Mononuclear cell (primary cell): Measurements from ENCODE around the gene YIF1B. TPM values are rescaled to one million over a fixed set of nuclear protein-coding genes. Genes with fewer than 3 reads are reported as not detected.

ENCODE experiments used
- H3K27me3 ChIP-seq: 2 replicates; pipeline ENCODE4 v1.6.0; 2011; ENCODE audit warnings: low read length, control low read depth; ENCODE audit not compliant: insufficient read depth
- H3K4me1 ChIP-seq: 2 replicates; pipeline ENCODE4 v1.5.1; 2011; ENCODE audit warnings: mild to moderate bottlenecking, low read length, control low read depth; ENCODE audit not compliant: insufficient read depth
- H3K4me3 ChIP-seq: 2 replicates; pipeline ENCODE4 v1.5.1; 2011; ENCODE audit warnings: mild to moderate bottlenecking, low read length, moderate library complexity
- H3K9me3 ChIP-seq: 2 replicates; pipeline ENCODE4 v1.5.1; 2011; ENCODE audit warnings: low read depth, mild to moderate bottlenecking, control low read depth, low read length
- total RNA-seq: library from RNA; depleted of rRNA; stranded (reverse); fragments of >200 nt; gene quantifications from one replicate; pipeline ENCODE4 v1.2.3, GENCODE V29; 2012

YIF1B gene
- total RNA-seq, 1 donor, result 27.4 TPM

- Histone ChIP-seq H3K27me3 (no peaks in the 10 kb centered on the region), H3K9me3 (no peaks in the 10 kb centered on the region), H3K4me3 (no peak overlapping the region), H3K4me1 (no peaks in the 10 kb centered on the region)
These were observed 37.6 kb downstream of the YIF1B start for GRCh38 chr19:38277969-38278680.

GRCh38 chr19:38277549-38277948 lies 38.2 kb downstream of the YIF1B start:
- Histone ChIP-seq H3K9me3 (no peaks in the 10 kb centered on the region), H3K27me3 (no peaks in the 10 kb centered on the region), H3K4me1 (no peaks in the 10 kb centered on the region), H3K4me3 (no peak overlapping the region)

GRCh38 chr19:38276942-38277517 lies 38.7 kb downstream of the YIF1B start:
- H3K4me3 ChIP-seq, result no peak overlapping the region
- H3K27me3 ChIP-seq, result no peaks in the 10 kb centered on the region
- H3K4me1 ChIP-seq, result no peaks in the 10 kb centered on the region
- H3K9me3 ChIP-seq, result no peaks in the 10 kb centered on the region

GRCh38 chr19:38274739-38275138 lies 41.0 kb downstream of the YIF1B start:
- Histone ChIP-seq H3K4me3 (no peak overlapping the region), H3K27me3 (no peaks in the 10 kb centered on the region), H3K9me3 (no peaks in the 10 kb centered on the region), H3K4me1 (no peaks in the 10 kb centered on the region)

DNA sequence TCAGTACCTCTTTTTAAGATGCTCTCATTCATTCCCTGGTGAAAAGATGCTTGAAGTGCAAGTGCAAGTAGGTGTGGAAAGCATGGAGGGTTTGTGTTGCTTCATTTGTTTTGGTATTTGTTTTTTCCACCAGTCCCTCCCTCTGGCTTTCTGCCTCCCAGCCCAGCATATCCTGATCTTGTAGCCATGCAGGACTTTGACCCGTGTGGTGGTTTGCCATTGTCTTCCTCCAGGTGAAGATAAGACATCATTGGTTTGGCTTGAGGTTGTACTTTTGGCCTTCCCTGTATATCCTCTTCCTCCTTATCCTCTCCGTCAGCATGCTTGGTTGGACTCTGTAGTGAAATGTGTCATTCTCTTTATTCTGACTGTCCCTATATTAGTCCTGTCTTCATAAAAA lies 42.2 kb downstream of the YIF1B start:
- no peaks in the 10 kb centered on the region for H3K4me1 ChIP-seq
- no peaks in the 10 kb centered on the region for H3K9me3 ChIP-seq

GRCh38 chr19:38270587-38271167 lies 45.1 kb downstream of the YIF1B start:
- Histone ChIP-seq H3K9me3 (no peaks in the 10 kb centered on the region), H3K27me3 (no peaks in the 10 kb centered on the region), H3K4me3 (no peak overlapping the region), H3K4me1 (peaks cover 16% of the 10 kb centered on the region)

More for the DNA sequence above, 42.2 kb downstream of the YIF1B start:
- Histone ChIP-seq H3K27me3 (no peaks in the 10 kb centered on the region), H3K4me3 (no peak overlapping the region)

DNA sequence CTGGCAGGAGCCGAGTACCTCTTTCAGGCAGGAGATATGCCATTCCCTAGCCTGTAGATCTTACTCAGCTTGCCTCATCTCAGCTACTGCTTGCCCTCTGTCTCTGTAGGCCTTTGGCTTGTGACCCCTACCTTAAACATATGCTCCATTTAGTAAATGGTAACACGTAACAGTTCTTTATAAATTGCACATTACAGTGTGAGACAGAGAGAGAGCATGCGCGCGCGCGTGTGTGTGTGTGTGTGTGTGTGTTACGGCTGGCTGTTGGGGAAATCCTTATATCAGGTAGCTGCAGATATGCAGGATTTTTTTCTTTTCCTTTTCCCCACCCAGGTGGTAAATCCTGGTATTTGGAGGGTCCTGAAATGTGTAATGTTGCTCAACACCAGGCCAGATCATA lies 47.2 kb downstream of the YIF1B start:
- H3K9me3 ChIP-seq, result no peaks in the 10 kb centered on the region
- no peaks in the 10 kb centered on the region for H3K27me3 ChIP-seq
- no peak overlapping the region for H3K4me3 ChIP-seq
- H3K4me1 ChIP-seq, result peaks cover 37% of the 10 kb centered on the region

DNA sequence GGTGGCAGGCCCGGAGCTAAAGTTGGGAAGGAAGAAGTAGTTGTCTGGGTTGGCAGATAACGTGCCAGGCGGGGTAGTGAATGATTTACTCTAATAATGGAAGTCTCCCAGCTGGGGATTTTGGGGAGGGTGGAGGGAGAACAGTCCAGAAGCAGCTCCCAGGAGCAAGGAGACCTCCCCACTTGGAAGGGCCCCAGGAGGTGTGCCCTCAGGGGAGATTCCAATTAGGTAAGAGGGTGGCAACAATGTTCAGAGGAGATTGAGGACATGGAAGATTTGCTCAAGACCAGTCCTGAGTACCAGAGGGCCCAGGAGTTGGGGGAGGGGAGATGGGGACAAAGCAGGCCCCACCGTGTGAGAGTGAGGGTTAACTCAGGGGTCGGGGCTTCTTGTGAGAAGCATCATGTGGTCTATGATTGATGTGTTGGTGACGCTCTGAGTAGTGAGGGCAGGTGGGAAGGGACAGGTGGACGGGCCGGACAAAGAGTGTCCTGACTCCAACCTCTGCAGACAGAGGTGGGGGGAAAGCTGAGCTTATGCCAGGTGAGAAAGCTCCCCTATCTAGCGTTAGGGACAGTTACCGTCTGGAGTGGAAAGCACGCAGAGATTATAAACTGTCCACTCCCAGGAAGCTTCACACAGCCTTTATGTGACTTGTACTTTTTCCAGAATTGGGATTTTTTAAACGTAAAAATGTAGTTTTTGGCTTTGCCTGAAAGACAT lies 47.8 kb downstream of the YIF1B start:
- Histone ChIP-seq H3K9me3 (no peaks in the 10 kb centered on the region), H3K27me3 (no peaks in the 10 kb centered on the region), H3K4me3 (no peak overlapping the region), H3K4me1 (peaks cover 42% of the 10 kb centered on the region)

DNA sequence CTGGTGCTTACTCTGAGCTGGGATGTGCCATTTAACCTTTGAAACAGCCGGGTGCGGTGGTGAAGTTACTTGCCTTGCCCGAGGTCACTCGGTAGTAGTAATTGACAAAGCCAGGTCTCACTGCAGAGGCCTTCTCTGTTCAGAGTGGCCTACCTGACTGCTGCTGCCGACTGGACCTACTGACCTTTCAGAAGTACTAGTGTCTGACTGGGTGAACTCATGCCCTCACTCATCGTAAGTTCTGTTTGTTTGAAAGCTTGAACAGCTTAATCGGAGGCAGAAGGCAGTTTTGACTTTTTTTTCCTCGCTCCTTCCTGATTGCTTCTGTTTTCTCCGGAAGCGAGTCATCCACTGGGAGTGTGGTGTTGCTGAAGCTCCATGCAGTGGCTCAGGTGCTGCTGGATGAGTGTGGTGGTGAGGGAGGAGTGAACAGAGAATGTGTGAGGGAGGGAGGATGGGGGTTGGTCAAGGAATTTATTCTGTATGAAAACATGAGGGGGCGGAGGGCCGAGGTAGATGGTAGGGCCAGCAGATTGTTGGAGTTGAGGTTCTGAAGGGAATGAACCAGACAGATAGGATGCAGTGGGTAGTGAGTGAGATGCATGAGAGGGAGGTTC lies 48.7 kb downstream of the YIF1B start:
- H3K9me3 ChIP-seq, result no peaks in the 10 kb centered on the region
- peaks cover 42% of the 10 kb centered on the region for H3K4me1 ChIP-seq
- no peaks in the 10 kb centered on the region for H3K27me3 ChIP-seq
- no peak overlapping the region for H3K4me3 ChIP-seq

- Histone ChIP-seq H3K27me3 (no peaks in the 10 kb centered on the region), H3K4me1 (peaks cover 42% of the 10 kb centered on the region), H3K4me3 (no peak overlapping the region), H3K9me3 (no peaks in the 10 kb centered on the region)
These were observed 49.8 kb downstream of the YIF1B start for GRCh38 chr19:38265921-38266429.

DNA sequence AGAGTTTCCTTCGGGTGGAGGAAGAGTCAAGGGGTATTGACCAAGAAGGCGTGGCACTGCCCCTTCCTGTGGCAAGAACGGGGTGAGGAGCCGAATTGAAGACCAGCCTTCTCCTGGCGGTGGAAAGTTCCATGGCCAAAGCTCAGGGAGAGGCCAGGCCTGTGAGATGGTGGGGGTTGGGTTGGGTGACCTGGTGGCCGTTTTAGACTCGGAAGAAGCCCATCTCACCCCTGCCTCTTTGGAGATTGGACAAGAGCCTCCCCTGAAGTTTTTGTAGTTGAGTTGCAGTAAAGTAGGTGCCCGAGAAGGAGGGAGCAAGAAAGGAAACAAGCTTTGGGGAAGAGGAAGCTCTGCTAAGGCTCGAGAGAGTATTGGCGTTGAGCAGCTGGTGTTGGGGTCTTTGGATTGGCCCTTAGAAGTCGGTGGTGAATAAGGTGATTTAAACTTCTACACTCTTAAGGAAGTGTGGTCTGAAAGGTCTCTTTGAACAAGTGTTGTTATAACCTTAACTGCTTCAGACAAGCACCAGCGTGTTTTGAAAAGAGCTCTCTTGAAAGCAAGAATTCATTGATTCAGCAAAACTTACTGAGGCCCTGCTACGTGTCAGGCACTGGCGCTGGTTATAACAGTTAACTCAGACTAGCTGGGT lies 50.4 kb downstream of the YIF1B start:
- peak overlapping the region; percentile 57 for H3K4me3 ChIP-seq
- no peaks in the 10 kb centered on the region for H3K27me3 ChIP-seq
- H3K9me3 ChIP-seq, result no peaks in the 10 kb centered on the region
- H3K4me1 ChIP-seq, result peaks cover 42% of the 10 kb centered on the region

DNA sequence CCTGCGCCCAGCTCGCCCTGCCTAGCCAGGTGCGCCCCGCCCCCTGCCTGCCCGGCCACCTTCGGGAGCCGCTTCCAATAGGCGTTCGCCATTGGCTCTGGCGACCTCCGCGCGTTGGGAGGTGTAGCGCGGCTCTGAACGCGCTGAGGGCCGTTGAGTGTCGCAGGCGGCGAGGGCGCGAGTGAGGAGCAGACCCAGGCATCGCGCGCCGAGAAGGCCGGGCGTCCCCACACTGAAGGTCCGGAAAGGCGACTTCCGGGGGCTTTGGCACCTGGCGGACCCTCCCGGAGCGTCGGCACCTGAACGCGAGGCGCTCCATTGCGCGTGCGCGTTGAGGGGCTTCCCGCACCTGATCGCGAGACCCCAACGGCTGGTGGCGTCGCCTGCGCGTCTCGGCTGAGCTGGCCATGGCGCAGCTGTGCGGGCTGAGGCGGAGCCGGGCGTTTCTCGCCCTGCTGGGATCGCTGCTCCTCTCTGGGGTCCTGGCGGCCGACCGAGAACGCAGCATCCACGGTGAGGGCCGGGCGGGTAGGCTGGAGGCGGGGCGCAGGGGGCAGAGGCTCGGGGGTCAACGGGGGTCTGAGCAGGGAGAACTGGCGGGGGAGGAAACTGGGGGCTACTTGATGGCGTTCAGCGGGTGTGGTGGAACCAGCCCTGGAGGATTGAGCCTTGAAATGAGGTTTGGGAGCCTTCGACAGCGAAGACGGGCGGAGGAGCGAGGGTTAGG lies 51.1 kb downstream of the YIF1B start, which contains the start of gene SPINT2:
TSS of gene SPINT2 (plus strand) at position 88 of the 727 bp plus-strand sequence. CDS start at position 408, 320 bp downstream.
- Histone ChIP-seq H3K4me3 (peak within 1 kb of the TSS; percentile 57), H3K9me3 (no peaks in the 10 kb centered on the region), H3K27me3 (no peaks in the 10 kb centered on the region), H3K4me1 (peaks cover 42% of the 10 kb centered on the region)

DNA sequence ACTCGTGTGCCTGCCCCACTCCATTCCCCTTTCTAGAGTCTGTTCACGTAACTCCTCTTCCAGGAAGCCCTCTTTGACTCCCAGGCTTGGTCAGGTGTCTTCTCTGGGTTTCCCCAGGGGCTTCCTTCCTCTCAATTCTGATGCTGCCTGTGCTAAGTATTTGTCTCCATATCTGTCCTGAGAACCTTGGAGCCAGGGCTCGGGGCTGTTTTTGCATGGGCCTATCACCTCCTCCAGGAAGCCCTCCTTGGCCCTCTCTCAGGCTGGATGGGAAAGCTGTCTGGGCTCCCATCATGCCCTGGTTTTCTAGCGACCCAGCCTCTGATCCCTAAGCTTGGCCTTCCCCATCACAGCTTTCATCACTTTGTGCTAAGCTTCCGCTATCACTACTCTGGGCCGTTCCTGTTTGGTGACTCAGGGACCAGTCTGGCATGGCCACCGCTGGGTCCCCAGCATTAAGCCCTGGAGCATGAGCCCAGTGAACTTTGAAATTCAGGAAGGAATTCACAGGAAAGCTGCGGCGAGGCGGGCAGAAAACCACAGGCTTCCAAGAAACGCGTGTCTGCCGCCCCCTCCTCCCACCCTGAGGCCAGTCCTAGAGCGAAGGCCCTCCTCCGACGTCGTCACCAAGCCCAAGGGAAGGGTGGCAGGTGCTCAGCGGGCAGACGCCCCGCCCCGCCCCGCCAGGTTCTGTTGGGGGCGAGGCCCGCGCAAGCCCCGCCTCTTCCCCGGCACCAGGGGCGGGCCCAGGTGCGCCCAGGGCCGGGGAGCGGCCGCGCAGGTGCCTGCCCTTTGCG lies 51.9 kb downstream of the YIF1B start:
- Histone ChIP-seq H3K27me3 (no peaks in the 10 kb centered on the region), H3K9me3 (no peaks in the 10 kb centered on the region), H3K4me1 (peaks cover 42% of the 10 kb centered on the region), H3K4me3 (peak overlapping the region; percentile 57)
